SIG-M5 treated with dmso at 0.1 percent for 504 hours (cell line): ENCODE measurements around the gene SNX32.

Source experiments
- DNase-seq: peaks from one replicate; lab custom pipeline; 2025; ENCODE audit not compliant: unreplicated experiment; lab: John Stamatoyannopoulos, UW

Gene SNX32

DNA sequence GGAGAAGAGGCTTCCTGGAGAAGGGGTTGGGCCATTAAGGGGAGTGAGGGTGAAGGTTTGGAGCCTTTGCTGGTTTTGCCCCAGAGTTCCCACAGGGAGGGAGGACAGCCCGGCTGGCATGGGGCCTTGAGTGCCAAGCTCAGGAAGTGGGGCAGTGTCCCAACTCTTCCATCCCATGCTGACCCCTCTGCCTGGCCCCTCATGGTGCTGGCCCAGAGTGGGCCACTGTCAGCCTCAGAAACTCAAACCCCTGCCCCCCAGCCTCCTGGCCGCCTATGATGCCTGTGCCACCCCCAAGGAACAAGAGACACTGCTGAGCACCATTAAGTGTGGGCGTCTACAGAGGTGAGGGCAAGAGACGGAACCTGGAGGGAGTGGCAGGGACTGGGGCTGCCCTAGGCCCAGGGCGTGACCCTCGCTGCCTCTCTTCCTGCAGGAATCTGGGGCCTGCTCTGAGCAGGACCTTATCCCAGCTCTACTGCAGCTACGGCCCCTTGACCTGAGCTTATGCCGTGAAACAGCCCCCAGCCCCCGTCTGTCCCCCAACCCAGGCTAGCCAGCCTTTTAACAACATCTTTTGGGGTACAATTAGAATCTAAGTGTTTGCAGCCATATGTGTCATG lies 31.9 kb downstream of the SNX32 start:
- DNase-seq: no peak

DNA sequence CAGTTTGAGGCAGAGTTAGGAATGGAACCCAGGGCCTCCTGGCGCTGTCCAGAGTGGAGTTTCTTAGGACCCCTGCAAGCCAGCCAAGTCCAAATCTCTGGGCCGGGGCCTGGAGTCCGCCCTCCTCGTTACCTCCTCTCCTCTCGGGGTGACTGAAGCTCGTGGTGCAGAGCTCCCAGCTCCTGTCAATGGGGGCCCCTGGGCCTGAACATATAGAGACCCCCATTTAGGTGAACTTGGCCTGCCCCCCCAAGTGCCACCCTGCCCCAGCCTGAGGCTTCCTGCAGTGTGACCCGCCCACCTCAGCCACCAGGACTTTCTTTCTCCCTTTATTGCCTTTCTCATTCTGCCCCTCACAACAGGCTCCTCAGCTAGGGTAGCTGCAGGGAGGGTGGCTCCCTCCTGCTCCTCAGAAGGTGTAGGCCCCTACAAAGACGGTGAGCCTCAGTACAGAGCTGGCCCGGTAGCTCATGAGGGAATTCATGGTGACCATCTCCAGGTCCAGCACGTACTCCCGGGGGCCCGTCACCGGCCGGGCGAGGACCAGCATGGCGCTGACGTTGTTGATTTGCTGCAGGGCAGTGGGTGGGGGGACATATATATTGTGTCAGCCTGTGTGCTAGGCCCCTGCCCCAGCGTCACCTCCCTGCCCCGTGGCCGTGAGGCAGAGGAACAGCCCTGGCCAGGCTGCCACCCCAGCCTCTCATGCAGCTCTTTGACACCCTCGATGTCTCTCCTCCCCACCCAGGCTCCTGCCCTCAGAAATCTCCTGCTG lies 32.9 kb downstream of the SNX32 start:
- no peak for DNase-seq

DNA sequence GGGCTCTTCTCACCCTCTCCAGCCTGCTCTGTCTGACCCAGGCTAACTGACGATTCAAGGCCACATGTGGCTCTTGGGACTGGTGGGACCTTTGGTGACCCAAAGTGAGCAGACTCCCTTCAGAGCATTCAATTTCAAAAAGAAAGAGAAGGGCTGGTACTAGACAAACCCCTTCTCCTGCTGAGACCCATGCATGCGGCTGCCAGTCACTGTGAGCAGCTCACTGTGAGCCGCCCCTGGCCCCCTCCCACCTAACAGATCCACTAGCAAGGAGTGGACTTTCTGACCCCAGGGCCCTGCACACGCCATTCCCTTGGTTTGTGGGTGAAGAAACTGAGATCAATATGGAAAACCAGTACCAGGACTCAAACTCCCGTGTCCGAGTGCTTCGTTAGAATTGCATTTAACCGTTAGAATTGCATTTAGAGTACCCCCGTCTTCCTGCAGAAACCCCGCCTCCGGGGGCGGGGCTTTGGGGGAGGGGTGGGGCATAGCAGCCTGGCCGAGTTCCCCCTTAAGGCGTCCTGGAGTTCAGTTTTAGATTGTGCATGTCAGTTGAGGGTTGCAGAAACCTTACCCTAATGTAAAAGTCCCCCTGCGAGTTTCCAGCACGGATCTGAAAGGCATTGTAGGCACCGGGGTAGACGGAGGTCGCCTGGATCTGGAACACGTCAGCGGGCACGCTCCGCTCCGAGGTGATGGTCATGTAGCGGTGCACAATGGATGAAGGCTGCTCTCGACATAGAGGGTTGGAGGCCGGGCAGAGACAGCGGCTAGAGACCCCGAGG lies 33.7 kb downstream of the SNX32 start:
- peak; percentile 14 for DNase-seq

DNA sequence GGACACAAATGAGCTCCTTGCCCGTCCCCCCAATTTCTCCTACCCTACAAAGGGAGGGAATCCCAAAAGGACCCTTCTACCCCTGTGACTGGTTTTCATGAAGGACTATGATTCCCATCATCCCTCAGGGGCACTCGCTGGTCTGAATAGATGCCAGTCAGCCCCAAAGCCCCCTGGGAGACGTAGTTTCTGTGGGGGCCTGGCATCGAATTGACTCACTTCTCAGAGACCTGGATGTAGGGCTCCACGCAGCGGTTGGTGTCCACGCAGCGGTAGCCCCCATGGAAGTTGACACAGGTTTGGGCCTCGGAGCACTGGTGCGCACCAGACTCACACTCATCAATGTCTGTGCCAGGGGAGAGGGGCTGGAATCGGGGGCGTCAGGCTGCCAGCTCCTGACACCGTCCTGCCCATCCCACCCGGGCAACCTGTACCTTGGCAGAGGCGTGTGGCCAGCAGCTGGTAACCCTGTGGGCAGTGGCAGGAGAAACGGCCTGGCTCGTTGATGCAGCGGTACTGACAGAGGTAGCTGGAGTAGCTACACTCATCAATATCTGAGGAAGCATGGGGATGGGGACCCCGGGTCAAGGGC lies 34.4 kb downstream of the SNX32 start:
- DNase-seq: no peak

DNA sequence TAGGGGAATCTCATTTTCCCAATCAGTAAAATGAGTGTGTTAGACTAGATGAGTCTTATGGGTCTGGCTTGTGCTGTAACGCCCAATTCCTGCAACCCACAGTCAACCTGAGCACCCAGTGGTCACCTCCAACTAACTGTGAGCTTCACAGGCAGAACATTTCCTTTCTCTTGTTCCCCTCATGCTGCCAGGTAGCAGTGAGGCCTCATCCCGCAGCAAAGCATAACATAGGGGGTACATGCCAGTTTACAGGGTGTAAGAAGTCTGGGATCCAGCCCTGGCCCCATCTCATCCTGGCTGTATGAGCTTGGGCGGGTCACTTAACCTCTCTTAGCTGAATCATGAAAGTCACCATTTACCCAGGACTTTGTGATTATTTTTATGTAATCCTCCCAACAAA lies 35.1 kb downstream of the SNX32 start:
- DNase-seq: no peak

DNA sequence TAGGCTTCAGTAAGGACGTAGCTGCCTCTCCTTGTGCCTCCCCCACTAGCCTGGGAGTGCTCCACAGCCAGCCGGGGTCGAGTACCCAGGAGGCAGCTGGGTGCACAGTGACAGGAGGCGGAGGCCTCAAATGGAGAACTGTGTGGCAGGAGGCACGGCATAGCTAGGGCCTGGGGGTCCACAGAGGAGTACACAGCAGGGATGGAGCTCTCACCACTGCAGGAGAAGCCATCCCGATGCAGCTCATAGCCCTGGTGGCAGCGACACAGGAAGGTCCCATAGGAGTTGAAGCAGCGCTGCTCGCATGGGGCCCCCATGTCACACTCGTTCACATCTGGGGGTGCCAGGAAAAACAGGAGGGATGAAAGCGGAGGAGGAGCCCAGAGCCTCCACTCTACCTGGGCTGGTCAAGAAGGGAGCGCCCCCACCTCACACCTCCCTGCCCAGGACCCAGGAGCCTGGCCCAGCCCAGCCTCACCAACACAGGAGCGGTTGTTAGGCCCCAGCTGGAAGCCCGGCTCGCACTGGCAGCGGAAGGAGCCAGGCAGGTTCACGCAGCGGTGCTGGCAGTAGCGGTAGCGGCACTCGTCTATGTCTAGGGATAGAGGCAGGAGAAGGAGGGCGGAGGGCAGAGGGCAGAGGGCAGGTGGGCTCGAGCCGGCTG lies 36.0 kb downstream of the SNX32 start:
- no peak for DNase-seq

DNA sequence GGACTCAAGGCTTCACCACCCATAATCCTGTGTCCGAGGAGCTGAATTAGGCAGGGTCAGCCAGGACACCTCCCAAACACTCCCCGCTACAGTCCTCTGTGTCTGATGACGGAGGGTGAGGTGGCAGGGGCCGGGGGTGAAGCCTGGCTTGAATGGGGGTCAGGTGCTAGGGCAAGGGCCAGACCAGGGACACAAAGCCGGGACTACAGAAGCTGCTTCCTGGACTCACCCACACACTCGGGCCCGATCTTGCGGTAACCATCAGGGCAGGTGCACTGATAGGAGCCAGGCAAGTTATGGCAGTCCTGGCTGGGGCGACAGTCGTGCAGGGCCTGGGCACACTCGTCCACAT lies 36.5 kb downstream of the SNX32 start:
- DNase-seq: no peak

DNA sequence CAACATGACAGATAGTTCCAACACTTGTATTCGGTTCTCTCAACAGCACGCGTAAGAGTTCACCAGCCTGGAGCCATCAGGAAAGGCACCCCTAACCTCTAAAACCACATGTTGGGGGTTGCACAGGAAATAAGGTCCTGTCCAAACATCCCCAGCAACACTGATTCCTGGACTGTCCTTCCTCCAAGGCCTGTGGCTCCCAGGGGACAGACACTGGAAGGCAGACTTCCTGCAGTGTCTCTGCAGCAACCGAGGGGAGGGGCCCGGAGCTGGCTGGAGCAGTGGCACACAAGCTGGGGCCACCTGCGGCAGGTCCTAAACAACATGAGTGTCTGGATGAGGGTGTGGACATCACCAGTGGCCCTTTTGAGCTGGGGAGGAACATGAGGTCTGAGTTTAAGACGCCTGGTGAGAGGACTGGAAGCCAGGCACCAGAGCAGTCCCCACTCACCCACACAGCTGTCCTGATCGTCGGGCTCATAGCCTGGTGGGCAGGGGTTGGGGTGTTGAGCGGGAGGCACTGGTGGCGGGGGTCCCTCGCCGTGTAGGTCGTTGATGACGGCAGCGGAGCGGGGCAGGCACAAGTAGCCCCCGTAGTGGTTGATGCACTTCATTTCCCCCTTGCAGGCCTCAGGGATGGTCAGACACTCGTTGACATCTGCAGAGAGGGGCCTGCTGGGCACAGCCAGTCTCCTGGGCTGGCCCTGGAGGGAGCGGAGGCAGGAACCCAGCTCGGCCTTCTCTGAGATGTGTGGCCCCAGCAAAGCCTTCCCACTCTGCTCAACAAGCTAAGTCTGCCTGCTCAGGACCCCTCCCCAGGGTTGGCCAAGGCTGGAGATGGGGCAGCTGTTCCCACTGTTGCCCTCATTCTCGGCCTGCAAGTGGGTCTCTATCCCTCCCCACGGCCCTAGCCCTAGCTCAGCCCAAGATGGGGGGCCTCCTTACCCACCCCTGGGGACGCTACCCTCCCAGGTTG lies 37.2 kb downstream of the SNX32 start:
- no peak for DNase-seq

DNA sequence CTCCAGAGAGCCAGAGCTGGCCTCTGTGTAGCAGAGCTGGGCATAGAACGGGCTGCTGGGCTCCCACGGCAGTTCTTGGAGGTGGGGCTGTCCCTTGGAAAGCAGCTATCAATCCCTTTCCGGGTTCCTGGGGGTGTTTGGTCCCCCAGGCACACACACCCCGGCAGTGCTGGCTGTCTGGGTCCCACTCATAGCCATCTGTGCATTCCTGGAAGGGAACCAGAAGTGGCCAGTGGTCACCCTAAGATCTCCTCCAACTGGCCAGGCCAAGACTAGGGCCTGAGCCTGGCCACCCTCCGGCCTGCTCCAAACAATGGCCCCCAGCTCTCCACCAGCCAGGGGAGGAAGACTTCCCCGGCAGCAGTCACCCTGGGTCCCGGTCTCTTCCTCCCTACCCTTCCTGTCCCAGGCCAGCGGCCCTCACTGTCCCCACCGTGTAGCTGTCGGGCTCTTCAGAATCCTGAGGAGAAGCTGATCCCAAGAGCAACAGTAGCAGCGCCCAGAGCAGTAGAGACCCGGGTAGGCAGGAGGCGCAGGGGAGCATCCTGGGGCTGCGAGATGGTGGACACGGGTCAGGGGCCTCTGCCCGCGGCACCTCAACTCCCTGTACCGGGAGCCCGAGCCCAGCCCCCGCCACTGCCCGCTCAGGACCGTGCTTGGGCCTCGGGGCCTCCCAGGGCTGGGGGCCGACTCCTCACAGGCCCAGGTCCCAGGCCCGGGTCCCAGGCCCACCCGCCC lies 38.2 kb downstream of the SNX32 start:
- no peak for DNase-seq

DNA sequence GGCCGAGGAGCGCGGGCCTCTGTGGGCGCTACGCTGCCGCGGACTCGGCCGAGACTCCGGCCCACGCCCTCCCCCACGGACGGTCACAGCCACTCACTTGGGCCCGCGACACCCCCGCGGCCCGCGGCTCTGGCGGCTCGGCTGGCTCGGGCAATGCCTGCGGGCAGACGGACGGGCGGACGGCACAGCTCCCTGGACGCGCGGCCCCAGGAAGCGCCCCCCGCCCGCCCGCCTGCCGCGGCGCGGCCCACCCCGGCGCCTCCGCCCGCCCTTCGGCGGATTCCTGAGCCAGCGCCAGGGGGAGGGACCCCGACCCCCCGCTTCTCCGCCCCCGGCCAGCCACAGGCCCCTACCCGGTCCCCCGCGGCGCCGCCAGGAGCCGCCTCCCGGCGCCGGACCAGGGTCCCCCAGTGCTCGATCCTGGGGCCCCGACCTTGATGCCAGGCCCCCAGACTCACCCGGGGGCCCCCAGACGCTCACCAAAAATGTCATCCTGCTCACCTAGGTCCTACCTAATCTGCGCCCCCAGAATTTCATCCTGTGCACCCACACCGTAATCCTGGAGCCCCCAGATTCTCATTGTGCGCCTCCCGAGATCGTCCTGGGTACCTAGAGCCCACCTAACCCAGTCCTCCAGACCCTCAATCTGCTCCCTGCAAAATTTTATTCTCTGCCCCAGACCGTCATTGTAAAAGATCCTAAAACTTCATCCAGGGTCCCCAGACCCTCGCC lies 39.0 kb downstream of the SNX32 start, which contains the start of gene EFEMP2:
TSS of gene EFEMP2 (minus strand) at position 215 of the 732 bp plus-strand sequence. CDS start 446 bp downstream, outside the sequence.
- DNase-seq: no peak

DNA sequence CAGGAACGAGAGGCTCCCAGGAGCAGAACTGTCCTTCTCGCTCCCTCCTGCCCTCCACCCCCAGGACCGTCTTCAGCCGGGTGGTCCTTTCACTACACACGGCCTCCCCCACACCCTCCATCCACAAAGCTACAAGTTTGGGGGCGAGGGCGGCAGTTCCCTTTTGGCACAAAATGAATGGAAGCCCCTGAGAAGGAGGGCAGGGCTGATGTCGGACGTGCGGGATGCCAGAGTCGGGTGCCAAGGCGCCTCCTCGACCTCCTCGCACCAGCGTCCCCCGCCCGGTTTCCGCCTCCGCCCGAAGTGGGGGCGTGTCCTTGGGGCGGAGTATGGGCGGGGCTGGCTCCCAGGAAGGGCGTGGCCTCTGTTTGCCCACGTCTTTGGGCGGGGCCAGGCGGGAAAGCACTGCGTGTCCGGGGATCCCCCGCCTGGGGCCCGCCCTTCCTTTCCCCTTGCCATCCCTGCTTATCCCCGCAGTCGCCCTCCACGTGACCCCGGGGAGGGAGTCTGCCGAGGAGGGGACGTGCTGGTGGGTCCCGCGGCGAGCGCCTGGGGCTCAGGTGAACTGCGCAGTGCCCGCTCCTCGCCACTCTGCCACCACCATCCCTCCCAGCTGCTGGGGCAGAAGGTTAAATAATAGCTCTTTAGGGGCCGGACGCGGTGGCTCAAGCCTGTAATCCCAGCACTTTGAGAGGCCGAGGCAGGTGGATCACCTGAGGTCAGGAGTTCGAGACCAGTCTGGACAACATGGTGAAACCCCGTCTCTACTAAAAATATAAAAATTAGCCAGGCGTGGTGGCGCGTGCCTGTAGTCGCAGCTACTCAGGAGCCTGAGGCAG lies 39.8 kb downstream of the SNX32 start:
- DNase-seq: peak; percentile 88

DNA sequence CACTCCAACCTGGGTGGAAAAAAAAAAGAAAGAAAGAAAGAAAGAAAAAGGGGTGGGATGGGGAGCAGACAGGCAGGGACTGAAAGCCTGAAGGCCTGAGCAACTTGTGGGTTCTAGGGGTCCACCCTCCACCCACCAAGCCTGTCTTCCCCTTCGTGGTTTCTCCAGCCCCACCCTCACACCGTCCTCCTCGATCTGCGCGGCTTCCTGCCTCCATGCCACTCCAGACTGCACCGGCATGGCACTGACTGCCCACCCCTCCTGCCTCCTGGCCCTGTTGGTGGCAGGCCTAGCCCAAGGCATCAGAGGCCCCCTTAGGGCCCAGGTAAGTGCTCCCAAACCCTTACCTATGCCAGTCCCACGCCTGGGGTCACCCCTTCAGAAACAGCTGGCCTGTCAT lies 45.9 kb downstream of the SNX32 start, which contains the start of gene CTSW:
TSS of gene CTSW (plus strand) at position 221 of the 400 bp plus-strand sequence. CDS start at position 239, 18 bp downstream.
- no peak for DNase-seq

DNA sequence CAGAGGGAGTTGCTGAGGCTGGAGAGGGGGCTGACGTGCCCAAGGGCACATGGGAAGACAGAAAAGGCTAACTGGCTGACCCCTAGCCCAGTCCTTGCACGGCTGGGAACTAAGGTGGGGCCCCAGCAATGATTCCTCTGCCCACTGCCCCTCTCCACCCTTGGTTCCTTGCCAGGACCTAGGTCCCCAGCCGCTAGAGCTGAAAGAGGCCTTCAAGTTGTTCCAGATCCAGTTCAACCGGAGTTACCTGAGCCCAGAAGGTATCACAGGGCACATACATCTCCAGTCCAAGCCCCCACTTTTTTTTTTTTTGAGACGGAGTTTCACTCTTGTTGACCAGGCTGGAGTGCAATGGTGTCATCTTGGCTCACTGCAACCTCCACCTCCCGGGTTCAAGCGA lies 46.3 kb downstream of the SNX32 start:
- DNase-seq: no peak

DNA sequence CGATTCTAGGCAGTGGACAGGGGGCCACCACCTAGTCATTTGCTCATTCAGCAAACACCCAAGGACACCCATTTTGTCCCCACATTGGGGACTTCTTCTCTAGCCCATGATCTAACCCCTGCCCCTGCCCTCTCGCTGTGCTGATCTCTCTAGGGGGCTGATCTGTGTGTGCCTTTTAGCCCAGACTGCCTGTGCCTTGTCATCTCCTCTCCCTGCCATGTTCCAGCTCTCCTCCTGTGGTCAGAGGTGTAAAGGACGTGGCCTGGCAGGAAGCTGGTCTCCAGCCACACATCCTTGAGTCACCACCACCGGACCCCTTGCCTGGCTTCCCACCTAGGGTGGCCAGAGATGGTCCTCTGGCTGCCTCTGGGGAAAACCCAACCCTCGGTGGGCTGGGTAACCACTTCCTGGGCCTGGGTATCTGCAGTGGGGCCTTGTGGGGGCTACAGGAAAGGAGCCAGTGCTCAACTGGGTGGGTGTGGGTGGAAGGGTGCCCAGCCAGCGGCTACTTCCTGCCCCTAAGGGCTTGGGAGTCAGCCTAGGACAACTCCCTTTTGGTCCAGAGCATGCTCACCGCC lies 47.2 kb downstream of the SNX32 start:
- no peak for DNase-seq

DNA sequence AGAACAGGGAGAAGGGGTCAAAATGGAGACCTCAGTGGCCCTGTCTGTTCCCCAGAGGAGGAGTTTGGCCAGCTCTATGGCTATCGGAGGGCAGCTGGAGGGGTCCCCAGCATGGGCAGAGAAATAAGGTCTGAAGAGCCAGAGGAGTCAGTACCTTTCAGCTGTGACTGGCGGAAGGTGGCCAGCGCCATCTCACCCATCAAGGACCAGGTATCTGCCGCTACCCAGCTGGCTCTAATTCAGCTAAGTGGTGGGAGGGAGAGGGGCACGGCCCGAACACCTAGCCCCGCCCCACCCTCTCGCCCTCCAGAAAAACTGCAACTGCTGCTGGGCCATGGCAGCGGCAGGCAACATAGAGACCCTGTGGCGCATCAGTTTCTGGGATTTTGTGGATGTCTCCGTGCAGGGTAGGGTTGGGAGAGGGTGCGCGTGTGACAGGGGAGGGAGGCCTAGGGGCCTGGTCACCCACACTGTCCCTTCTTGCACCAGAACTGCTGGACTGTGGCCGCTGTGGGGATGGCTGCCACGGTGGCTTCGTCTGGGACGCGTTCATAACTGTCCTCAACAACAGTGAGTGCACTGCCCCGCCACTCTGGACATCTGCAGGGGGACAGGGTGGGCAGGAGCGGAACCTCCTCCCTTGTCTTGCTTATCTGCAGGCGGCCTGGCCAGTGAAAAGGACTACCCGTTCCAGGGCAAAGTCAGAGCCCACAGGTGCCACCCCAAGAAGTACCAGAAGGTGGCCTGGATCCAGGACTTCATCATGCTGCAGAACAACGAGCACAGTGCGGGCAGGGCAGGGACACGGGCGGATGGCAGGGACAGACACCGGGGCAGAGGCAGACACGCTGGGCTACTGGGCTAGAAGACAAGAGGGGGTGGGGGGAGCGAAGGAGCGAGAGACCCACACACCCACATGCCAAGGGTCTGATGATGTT lies 48.6 kb downstream of the SNX32 start:
- no peak for DNase-seq
